ENCODE results near the gene CKMT1B. TPM values are rescaled to one million over a fixed set of nuclear protein-coding genes. Genes with fewer than 3 reads are reported as not detected.

The CKMT1B gene
- total and polyA plus RNA-seq, 4 experiments from 2014 or later: not detected

Other genes starting within 250 kb of the CKMT1B start
- gene ZSCAN29, start 223.0 kb upstream of the CKMT1B start, total RNA-seq: 10 to 100 TPM; 34.8 to 36.4 TPM
- 1 to 10 TPM; 1.4 to 7.6 TPM for gene ZSCAN29, start 223.0 kb upstream of the CKMT1B start, polyA plus RNA-seq
- gene TUBGCP4, start 222.9 kb upstream of the CKMT1B start, total RNA-seq: 10 to 100 TPM; 23.6 to 23.9 TPM
- 10 to 100 TPM; 10.2 to 12.1 TPM for gene TUBGCP4, start 222.9 kb upstream of the CKMT1B start, polyA plus RNA-seq
- gene TP53BP1, start 100.9 kb upstream of the CKMT1B start, total RNA-seq: 10 to 100 TPM; 40.6 to 46.3 TPM
- 10 to 100 TPM in 1 of 2 donors, 1 to 10 TPM in 1; 2.7 to 10.5 TPM for gene TP53BP1, start 100.9 kb upstream of the CKMT1B start, polyA plus RNA-seq
- gene MAP1A, start 76.4 kb upstream of the CKMT1B start, total RNA-seq: under 1 TPM; 0.33 to 0.35 TPM
- 1 to 10 TPM in 1 of 2 donors, under 1 TPM in 1; 0.10 to 1.8 TPM for gene MAP1A, start 76.4 kb upstream of the CKMT1B start, polyA plus RNA-seq
- gene PPIP5K1, start 3.8 kb upstream of the CKMT1B start, total RNA-seq: 10 to 100 TPM; 55.2 to 66.6 TPM
- gene PPIP5K1, start 3.8 kb upstream of the CKMT1B start, polyA plus RNA-seq: 1 to 10 TPM; 4.4 to 7.4 TPM
- gene STRC, start 24.8 kb downstream of the CKMT1B start, total RNA-seq: 1 to 10 TPM; 2.4 to 2.8 TPM
- gene STRC, start 24.8 kb downstream of the CKMT1B start, polyA plus RNA-seq: not detected
- gene CATSPER2, start 54.8 kb downstream of the CKMT1B start, total RNA-seq: 10 to 100 TPM; 11.4 to 12.8 TPM
- gene CATSPER2, start 54.8 kb downstream of the CKMT1B start, polyA plus RNA-seq: under 1 TPM in 1 of 2 donors, not detected in 1; 0.96 TPM
- gene CKMT1A, start 99.8 kb downstream of the CKMT1B start, total RNA-seq: not detected
- gene CKMT1A, start 99.8 kb downstream of the CKMT1B start, polyA plus RNA-seq: not detected
- gene PDIA3, start 152.4 kb downstream of the CKMT1B start, total RNA-seq: 100 to 1,000 TPM; 232 to 248 TPM
- 100 to 1,000 TPM; 391 to 411 TPM for gene PDIA3, start 152.4 kb downstream of the CKMT1B start, polyA plus RNA-seq
- gene ELL3, start 182.9 kb downstream of the CKMT1B start, total RNA-seq: 1 to 10 TPM; 1.3 to 1.8 TPM
- gene ELL3, start 182.9 kb downstream of the CKMT1B start, polyA plus RNA-seq: 1 to 10 TPM; 1.1 to 2.6 TPM
- gene SERF2, start 198.3 kb downstream of the CKMT1B start, total RNA-seq: 100 to 1,000 TPM; 564 to 596 TPM
- gene SERF2, start 198.3 kb downstream of the CKMT1B start, polyA plus RNA-seq: 1,000 to 10,000 TPM; 1,674 to 1,994 TPM
- under 1 TPM in 1 of 2 experiments, not detected in 1; 0.25 TPM for gene SERINC4, start 206.2 kb downstream of the CKMT1B start, total RNA-seq
- gene SERINC4, start 206.2 kb downstream of the CKMT1B start, polyA plus RNA-seq: 1 to 10 TPM in 1 of 2 donors, under 1 TPM in 1; 0.70 to 3.4 TPM
- gene HYPK, start 206.6 kb downstream of the CKMT1B start, total RNA-seq: 10 to 100 TPM; 23.6 to 24.6 TPM
- gene HYPK, start 206.6 kb downstream of the CKMT1B start, polyA plus RNA-seq: 10 to 100 TPM; 10.2 to 15.2 TPM
- gene MFAP1, start 230.7 kb downstream of the CKMT1B start, total RNA-seq: 10 to 100 TPM; 24.9 to 25.9 TPM
- 10 to 100 TPM in 1 of 2 donors, 1 to 10 TPM in 1; 5.4 to 22.5 TPM for gene MFAP1, start 230.7 kb downstream of the CKMT1B start, polyA plus RNA-seq
- gene WDR76, start 233.0 kb downstream of the CKMT1B start, total RNA-seq: 10 to 100 TPM; 17.2 TPM
- 10 to 100 TPM in 1 of 2 donors, 1 to 10 TPM in 1; 8.7 to 12.2 TPM for gene WDR76, start 233.0 kb downstream of the CKMT1B start, polyA plus RNA-seq